GM12878 (cell line): ENCODE results near the gene VMP1.

Experiments used
- ETV6 ChIP-seq, 2 experiments: fragments of 450-650 bp in 1 of 2; IDR thresholded peaks in 1 of 2; conservative IDR thresholded peaks in 1 of 2; 2 replicates each; pipeline ENCODE4 v1.6.1; 2014; ENCODE audit warnings: antibody characterized with exemption in 1 of 2, borderline replicate concordance in 1 of 2, low read depth in 1 of 2, mild to moderate bottlenecking in 1 of 2, moderate library complexity in 1 of 2
- IKZF1 ChIP-seq: fragments of 450-650 bp; conservative IDR thresholded peaks from 2 replicates; pipeline ENCODE4 v1.6.1; 2017; ENCODE audit warnings: antibody characterized with exemption, mild to moderate bottlenecking
- JUND ChIP-seq: IDR thresholded peaks from 2 replicates; pipeline ENCODE4 v1.6.1; 2012; ENCODE audit warnings: low read depth, mild to moderate bottlenecking, low read length, improper control_type of control experiment, moderate library complexity
- MTA2 ChIP-seq: fragments of 450-650 bp; IDR thresholded peaks from 2 replicates; pipeline ENCODE4 v1.6.1; 2016; ENCODE audit warnings: low read depth, mild to moderate bottlenecking, moderate library complexity
- POLR2A ChIP-seq: IDR thresholded peaks from 2 replicates; pipeline ENCODE4 v1.6.1; 2011; ENCODE audit warnings: low read depth, mild to moderate bottlenecking, low read length
- POLR2AphosphoS5 ChIP-seq: IDR thresholded peaks from 2 replicates; pipeline ENCODE4 v1.6.1; 2011; ENCODE audit warnings: mild to moderate bottlenecking, low read length, inconsistent platforms
- RCOR1 ChIP-seq: conservative IDR thresholded peaks from 2 replicates; pipeline ENCODE4 v1.6.1; 2012; ENCODE audit warnings: low read depth, low read length, improper control_type of control experiment
- SRF ChIP-seq, 2 experiments: IDR thresholded peaks; 2 replicates each; pipeline ENCODE4 v1.6.1; 2011; ENCODE audit warnings: low read depth in 2 of 2, low read length in 2 of 2, mild to moderate bottlenecking in 1 of 2, moderate library complexity in 1 of 2
- TF ChIP-seq, protein P1 (sequence below), 3 experiments: IDR thresholded peaks in 2 of 3; conservative IDR thresholded peaks in 1 of 3; 2 replicates each; pipeline ENCODE4 v1.5.1; 2011; ENCODE audit warnings: low read depth in 3 of 3, low read length in 3 of 3, mild to moderate bottlenecking in 3 of 3, control low read depth in 2 of 3, moderate library complexity in 2 of 3, inconsistent platforms in 1 of 3, mixed read lengths in 1 of 3; ENCODE audit not compliant: control insufficient read depth in 2 of 3, insufficient read depth in 1 of 3; ENCODE audit errors: extremely low read depth in 1 of 3

DNA sequence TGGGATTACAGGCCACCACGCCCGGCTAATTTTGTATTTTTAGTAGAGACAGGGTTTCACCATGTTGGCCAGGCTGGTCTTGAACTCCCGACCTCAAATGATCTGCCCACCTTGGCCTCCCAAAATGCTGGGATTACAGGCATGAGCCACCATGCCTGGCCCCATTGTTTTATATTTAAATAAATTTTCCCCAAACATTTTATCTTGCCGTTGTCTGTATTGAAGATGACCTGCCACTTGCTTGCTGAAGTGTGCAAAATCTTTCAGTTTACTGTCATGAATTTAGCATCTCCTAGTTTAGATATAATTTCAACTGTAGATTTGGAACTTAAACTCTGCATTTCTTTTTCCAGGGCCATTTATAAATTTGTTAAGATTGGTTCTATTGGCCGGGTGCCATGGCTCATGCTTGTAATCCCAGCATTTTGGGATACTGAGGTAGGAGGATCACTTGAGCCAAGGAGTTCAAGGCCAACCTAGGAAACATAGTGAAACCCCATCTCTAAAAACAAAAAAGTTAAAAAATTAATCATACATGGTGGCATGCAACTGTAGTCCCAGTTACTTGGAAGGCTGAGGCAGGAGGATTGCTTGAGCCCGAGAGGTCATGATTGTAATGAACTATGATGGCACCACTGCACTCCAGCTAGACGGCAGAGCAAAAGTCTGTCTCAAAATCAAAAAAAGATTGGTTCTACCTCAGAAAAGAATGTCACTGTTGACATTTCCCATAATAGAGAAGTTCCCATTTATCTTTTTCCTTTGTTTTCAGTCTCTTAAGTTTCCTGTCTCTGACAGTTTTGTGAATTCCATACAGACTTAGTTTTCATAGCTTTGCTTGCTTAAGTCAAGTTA, 84.4 kb downstream of the VMP1 start:
- TF ChIP-seq RCOR1 (no peak), JUND (no peak), ETV6 (conservative IDR thresholded peaks at IDR 0.05 in 1 of 2, IDR thresholded peaks at IDR 0.05 in 1 of 2; ENCODE audit: borderline replicate concordance in 1 of 2, low read depth in 1 of 2) (no peak), POLR2A (no peak), MTA2 (no peak), SRF (IDR thresholded peaks at IDR 0.05; ENCODE audit: low read depth in 2 of 2, low read length in 2 of 2) (no peak), IKZF1 (no peak), POLR2AphosphoS5 (no peak)
- TF ChIP-seq, protein P1, sequence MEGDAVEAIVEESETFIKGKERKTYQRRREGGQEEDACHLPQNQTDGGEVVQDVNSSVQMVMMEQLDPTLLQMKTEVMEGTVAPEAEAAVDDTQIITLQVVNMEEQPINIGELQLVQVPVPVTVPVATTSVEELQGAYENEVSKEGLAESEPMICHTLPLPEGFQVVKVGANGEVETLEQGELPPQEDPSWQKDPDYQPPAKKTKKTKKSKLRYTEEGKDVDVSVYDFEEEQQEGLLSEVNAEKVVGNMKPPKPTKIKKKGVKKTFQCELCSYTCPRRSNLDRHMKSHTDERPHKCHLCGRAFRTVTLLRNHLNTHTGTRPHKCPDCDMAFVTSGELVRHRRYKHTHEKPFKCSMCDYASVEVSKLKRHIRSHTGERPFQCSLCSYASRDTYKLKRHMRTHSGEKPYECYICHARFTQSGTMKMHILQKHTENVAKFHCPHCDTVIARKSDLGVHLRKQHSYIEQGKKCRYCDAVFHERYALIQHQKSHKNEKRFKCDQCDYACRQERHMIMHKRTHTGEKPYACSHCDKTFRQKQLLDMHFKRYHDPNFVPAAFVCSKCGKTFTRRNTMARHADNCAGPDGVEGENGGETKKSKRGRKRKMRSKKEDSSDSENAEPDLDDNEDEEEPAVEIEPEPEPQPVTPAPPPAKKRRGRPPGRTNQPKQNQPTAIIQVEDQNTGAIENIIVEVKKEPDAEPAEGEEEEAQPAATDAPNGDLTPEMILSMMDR (IDR thresholded peaks at IDR 0.05 in 2 of 3, conservative IDR thresholded peaks at IDR 0.05 in 1 of 3; ENCODE audit: control insufficient read depth in 2 of 3, extremely low read depth in 1 of 3, insufficient read depth in 1 of 3, low read depth in 3 of 3, low read length in 3 of 3), result no peak
